GM19025 (cell line): ENCODE measurements around the gene MAPK8IP3.
"Not testable (repeated sequence)": the region's sequence is repeated elsewhere in the genome, so short reads cannot be mapped to it uniquely, and the experiment has no call there.

Source experiments
- ATAC-seq: cut with Tn5 transposase; IDR thresholded peaks from one replicate; pipeline ENCODE4 v1.9.1; 2021; ENCODE audit warnings: mild to moderate bottlenecking, low read depth, moderate library complexity; ENCODE audit not compliant: unreplicated experiment

Gene MAPK8IP3

GRCh38 chr16:1794221-1794871 is 88.4 kb downstream of the MAPK8IP3 start:
- no peak for ATAC-seq

GRCh38 chr16:1794908-1795666 is 89.1 kb downstream of the MAPK8IP3 start:
- no peak for ATAC-seq

- not testable (repeated sequence) for ATAC-seq
Observed at GRCh38 chr16:1799263-1799662, 93.3 kb downstream of the MAPK8IP3 start.

DNA sequence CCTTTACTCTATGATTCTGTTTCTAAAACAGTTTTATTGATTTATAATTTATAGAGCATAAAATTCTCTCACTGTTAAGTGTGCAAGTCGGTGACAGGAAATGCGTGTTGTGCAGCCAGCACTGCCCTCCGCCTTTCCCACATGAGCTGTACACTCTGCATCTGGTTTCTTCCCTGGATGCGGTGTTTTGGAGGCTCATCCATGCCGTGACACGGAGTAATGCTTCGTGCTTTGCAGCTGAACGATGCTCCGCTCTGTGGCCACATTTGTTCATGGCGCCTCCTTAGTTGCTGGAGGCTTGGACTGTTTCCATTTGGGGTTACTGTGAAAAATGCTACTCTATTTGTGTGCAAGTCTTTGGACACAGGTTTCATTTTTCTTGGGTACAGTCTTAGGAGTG is 94.7 kb downstream of the MAPK8IP3 start:
- ATAC-seq = no peak

DNA sequence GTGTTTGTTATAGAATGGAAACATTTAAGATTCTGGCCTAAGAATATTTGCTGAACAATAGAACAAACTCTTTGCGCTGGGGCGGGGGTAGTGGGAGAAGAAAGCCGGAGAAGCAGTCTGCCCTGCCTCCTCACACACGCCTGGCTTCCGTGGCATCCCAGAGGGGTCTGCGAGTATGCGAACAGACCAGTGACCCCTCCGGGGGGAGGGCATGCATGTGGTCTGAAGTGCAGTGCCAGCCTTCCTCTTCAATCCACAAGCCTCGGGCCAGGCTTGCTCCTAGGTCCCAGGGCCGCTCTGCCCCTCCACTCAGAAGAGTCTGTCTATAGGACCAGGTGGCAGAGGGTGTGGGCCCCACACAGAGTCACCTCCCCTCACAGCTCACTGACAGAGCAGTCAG is 101.6 kb downstream of the MAPK8IP3 start:
- no peak for ATAC-seq

GRCh38 chr16:1808691-1809090 is 102.7 kb downstream of the MAPK8IP3 start:
- no peak for ATAC-seq

GRCh38 chr16:1809281-1809801 is 103.3 kb downstream of the MAPK8IP3 start:
- ATAC-seq = no peak

- ATAC-seq = no peak
Observed at GRCh38 chr16:1810106-1810505, 104.1 kb downstream of the MAPK8IP3 start.

DNA sequence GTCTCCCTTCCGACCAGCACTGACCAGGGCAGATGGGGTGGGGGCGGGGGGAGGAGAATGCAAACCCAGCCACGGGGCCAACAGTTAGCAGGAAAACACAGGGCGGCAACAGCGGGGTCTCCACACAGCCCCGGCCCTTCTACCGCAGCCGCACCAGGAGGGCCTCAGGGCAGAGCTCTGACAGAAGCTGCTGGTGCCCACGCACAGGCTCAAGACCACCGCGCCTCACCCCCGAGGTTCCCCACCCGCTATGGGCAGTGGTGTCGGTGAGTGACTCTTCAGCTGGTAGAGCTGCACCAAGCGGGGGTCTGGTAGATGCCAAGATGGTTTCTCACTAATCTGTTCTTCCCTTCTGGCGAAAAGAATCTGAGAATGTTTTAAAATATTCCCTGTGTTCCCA is 104.5 kb downstream of the MAPK8IP3 start:
- ATAC-seq = no peak

DNA sequence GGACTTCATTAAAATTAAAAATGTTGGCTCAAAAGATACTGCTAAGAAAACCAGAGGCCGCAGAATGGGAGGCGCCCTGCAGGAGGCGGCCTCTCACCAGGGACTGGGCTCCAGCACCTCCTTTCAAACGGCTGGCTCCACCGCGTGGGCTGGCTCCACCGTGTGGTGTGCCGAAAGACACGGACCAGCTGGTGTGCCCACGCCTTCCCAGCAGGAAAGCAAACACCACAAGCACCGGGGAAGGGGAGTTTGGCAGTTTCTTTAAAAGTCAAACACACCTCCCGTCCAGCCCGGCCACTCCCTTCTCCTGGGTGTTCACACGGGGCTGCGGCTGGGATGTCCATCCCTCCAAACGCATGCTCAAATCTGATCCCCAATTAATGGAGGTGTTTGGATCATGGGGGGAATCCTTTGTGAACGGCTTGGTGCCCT is 106.8 kb downstream of the MAPK8IP3 start:
- ATAC-seq = no peak

- ATAC-seq = no peak
Observed at GRCh38 chr16:1815461-1815860, 109.5 kb downstream of the MAPK8IP3 start.

GRCh38 chr16:1816396-1817275 is 110.6 kb downstream of the MAPK8IP3 start:
- no peak for ATAC-seq

GRCh38 chr16:1817276-1817589 is 111.2 kb downstream of the MAPK8IP3 start:
- no peak for ATAC-seq

DNA sequence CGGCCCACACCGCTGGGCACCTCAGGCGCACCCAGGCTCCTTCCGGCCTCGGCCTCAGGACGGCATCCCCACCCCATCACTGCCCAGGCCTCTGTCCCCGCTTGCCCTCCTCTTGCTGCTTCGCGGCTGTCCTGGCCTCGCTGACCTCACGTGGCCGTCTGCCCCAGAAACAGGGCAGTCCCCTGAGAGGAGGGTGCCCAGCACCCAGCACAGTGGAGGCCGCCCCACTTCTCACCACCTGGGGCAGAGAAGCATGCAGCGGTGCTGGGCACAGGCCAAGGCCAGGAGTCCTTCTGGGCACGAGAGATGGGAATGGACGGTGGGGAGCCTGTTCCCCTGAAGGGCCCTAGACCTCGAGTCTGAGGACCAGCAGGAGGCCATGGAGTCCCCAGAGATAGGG is 111.7 kb downstream of the MAPK8IP3 start:
- ATAC-seq = no peak

DNA sequence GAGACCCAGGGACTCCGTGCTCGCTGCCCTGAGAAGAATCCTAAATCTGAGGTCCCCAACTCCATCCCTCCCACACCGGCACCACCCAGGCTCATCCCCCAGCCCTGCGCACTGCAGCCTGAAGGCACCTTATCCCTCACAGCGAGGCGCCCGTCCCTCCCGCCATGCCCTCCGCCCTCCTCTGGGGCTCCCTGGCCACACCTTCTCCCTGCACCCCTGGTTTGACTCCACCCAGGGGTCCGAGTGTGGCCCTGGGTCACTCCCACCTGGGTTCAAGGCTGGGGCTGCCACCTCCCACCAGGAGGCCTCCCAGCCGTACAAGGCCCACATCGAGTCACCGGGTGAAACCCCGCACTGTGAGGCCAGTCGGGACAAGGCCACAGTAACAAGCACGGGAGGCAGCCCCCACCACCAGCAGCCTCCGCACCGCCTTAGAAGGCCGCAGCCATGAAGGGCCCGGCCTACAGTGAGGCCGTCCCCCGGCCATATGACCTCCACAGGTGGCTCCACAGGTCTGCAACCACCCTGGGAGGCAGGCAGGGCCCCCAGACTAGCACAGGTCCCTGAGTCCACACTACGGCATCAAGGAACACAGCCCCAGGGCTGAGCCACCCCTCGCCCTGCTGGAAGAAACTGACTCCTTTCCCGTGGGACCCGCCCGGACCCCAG is 112.3 kb downstream of the MAPK8IP3 start:
- no peak for ATAC-seq

DNA sequence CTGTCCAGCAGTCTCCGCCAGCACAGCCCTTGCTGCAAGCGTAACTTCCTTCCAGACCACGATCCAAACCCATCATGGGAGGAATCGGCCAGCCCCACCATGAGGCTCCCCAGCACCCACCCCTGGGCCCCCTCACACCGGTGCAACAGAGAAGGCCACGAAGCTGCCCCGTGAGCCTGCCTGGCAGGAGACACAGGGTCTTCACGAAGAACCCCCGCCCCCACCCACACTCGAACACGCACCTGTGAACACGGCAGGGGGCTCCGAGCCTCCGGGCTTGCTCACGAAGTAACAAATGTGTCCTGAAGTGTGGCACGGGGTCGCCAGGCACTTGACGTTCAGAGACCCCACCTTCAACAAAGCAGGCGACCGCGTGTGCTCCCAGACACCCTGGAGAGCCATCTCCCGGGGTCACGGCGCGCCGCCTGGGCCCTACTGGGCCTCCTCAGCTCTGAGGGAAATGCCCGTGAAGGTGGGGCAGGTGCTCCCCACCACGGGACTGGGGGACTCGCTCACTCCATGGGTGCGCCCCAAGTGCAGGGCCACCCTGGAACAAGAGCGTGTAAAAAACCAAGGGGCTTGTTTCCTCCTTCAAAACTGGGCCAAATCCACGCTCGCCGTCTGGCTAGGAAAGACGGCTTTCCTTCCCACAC is 113.0 kb downstream of the MAPK8IP3 start:
- ATAC-seq = no peak

- ATAC-seq = no peak
Observed at GRCh38 chr16:1819611-1820010, 113.6 kb downstream of the MAPK8IP3 start.
